ENCODE results near the gene SOWAHC.

- TF ChIP-seq TARDBP (IDR thresholded peaks at IDR 0.05): no peak
- no peak for TF ChIP-seq NFRKB (IDR thresholded peaks at IDR 0.05)
- no peak for TF ChIP-seq BHLHE40 (IDR thresholded peaks at IDR 0.05; ENCODE audit: borderline replicate concordance)
- no peak for TF ChIP-seq FOXM1 (IDR thresholded peaks at IDR 0.05; ENCODE audit: borderline replicate concordance)
- TF ChIP-seq ELF4 (IDR thresholded peaks at IDR 0.05): no peak
These were observed 31.0 kb upstream of the SOWAHC start for GRCh38 chr2:109582928-109583895.
